Astrocyte of the spinal cord (primary cell): Measurements from ENCODE around the gene TSPAN9.

ENCODE experiments used
- DNase-seq: peaks from one replicate; pipeline ENCODE4 v3.0.0; 2011; ENCODE audit warnings: low read depth, low spot score
- H3K4me3 ChIP-seq: 2 replicates; pipeline ENCODE4 v1.5.1; 2011; ENCODE audit warnings: low read depth, mild to moderate bottlenecking, low read length, moderate library complexity
- CTCF ChIP-seq: IDR thresholded peaks from 2 replicates; pipeline ENCODE4 v1.5.1; 2012; ENCODE audit warnings: low read depth, mild to moderate bottlenecking, low read length, inconsistent platforms
- in situ Hi-C: cut with HindIII; loops from 2 replicates; pipeline ENCODE4 v1.10.0; 2017; ENCODE audit warnings: low sequenced_read_pairs

Gene TSPAN9

GRCh38 chr12:3034067-3034750 is 43.0 kb upstream of the TSPAN9 start:
- peak; percentile 88 for TF ChIP-seq CTCF
- DNase-seq = peak; percentile 65
- in situ Hi-C loops = no loop called here

GRCh38 chr12:3035171-3035570 is 42.0 kb upstream of the TSPAN9 start:
- H3K4me3 ChIP-seq = no peak overlapping the region
- in situ Hi-C loops = no loop called here
- no peak for DNase-seq
- TF ChIP-seq CTCF = no peak

More at GRCh38 chr12:3034067-3034750, 43.0 kb upstream of the TSPAN9 start:
- H3K4me3 ChIP-seq = no peak overlapping the region

GRCh38 chr12:3035815-3036702 is 41.1 kb upstream of the TSPAN9 start:
- in situ Hi-C loops = no loop called here
- no peak overlapping the region for H3K4me3 ChIP-seq
- peak; percentile 65 for TF ChIP-seq CTCF
- DNase-seq = peak; percentile 22

GRCh38 chr12:3036901-3037600 is 40.1 kb upstream of the TSPAN9 start:
- TF ChIP-seq CTCF = no peak
- no peak for DNase-seq
- in situ Hi-C loops = no loop called here
- H3K4me3 ChIP-seq = no peak overlapping the region

- no peak for DNase-seq
- TF ChIP-seq CTCF = no peak
- H3K4me3 ChIP-seq = no peak overlapping the region
- in situ Hi-C loops = no loop called here
These were observed 39.0 kb upstream of the TSPAN9 start for GRCh38 chr12:3038166-3038565.

- H3K4me3 ChIP-seq = no peak overlapping the region
- TF ChIP-seq CTCF = no peak
- in situ Hi-C loops = no loop called here
- DNase-seq = no peak
These were observed 38.2 kb upstream of the TSPAN9 start for GRCh38 chr12:3038926-3039510.
